Ectodermal cell (in vitro differentiated cells): ENCODE results near the gene FAHD2A.
"Not testable (repeated sequence)": the region's sequence is repeated elsewhere in the genome, so short reads cannot be mapped to it uniquely, and the experiment has no call there.

Source experiments
- H3K27ac ChIP-seq: 2 replicates; pipeline ENCODE4 v1.7.0; 2013; ENCODE audit warnings: mild to moderate bottlenecking, low read depth, low read length; ENCODE audit not compliant: insufficient read depth, poor library complexity, severe bottlenecking
- H3K27me3 ChIP-seq: 2 replicates; pipeline ENCODE4 v1.7.0; 2013; ENCODE audit warnings: mild to moderate bottlenecking, low read length; ENCODE audit not compliant: insufficient read depth, control insufficient read depth, poor library complexity, severe bottlenecking
- H3K36me3 ChIP-seq: one replicate; pipeline ENCODE4 v1.7.0; 2013; ENCODE audit warnings: low read length; ENCODE audit not compliant: control insufficient read depth, insufficient read depth
- H3K4me1 ChIP-seq: one replicate; pipeline ENCODE4 v1.7.0; 2013; ENCODE audit warnings: low read length; ENCODE audit not compliant: control insufficient read depth, insufficient read depth
- H3K4me3 ChIP-seq: 2 replicates; pipeline ENCODE4 v1.7.0; 2013; ENCODE audit warnings: low read depth, low read length, control low read depth; ENCODE audit not compliant: insufficient read depth
- H3K9me3 ChIP-seq: 2 replicates; pipeline ENCODE4 v1.7.0; 2013; ENCODE audit warnings: mild to moderate bottlenecking, low read length, moderate library complexity; ENCODE audit not compliant: control insufficient read depth
- WGBS, 2 experiments: methylation state at CpG; one replicate each; pipeline ENCODE4 v1.1.7; 2013; ENCODE audit warnings: missing lambda C conversion rate in 2 of 2; 5-methylcytosine and 5-hydroxymethylcytosine counted together

Gene FAHD2A

DNA sequence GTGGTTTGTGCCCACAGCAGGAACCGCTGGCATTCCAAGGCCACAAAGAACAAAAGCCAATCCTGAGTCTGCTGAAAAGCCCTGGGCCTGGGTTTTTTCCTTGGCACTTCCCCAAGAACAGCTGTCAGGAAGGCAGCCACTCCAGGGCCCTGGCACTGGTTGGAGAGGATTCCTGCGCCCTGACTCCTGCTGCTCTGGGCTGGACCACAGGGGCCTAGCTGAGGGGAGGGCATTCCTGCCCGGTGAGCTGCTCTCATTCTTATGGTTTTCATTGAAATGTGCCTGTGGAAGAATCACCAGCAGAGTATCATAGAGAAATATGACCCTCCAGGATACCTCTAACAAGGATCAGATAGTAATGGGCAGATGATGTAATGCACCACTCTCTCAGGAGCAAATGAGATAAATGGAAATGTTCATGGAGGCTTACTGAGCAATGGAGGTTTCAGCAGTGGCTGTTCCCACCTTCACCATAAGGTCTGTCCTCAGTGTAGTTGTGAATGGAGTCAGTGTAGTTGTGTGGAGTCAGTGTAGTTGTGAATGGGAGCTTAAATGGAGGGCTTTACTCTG is 32.1 kb downstream of the FAHD2A start:
- H3K27me3 ChIP-seq, H3K4me3 ChIP-seq, H3K9me3 ChIP-seq, H3K4me1 ChIP-seq, H3K36me3 ChIP-seq, H3K27ac ChIP-seq: not testable (repeated sequence)
- WGBS, 2 experiments, result 92 to 93% methylated on average over 1 of the region's 3 CpGs

DNA sequence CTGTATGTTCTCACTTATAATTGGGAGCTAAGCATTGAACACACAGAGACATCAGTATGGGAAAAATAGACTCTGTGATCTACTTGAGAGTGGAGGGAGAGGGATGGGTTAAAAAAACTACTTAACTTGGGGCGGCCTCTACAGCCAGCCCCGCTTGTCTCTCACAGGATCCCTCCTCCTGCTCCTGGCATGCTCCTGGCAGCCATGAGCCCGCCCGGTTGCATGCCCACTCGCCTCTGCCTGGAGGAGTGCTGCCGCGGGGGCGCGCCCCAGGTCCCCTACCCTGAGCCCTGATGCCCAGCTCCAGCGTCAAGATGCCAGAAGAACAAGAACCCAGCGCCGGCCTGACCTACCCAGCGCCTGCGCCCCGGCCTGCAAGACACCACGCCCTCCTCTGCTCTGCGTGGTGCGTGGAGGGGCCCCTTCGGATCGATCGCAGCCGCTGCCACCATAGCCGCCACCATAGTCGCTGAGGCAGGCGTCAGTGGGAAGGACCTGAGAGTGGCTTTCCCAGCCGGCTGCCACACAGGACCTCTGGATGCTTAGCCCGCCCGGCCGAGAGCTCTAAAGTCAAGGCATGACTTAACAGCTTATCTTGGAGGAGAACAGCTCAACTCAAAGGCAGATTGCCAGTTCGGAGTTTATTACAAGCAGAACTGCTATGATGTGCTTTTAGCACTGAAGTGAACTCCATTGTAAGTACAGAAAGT is 32.8 kb downstream of the FAHD2A start:
- not testable (repeated sequence) for H3K36me3 ChIP-seq, H3K9me3 ChIP-seq, H3K4me3 ChIP-seq, H3K27me3 ChIP-seq, H3K27ac ChIP-seq, H3K4me1 ChIP-seq
- WGBS, 2 experiments, result no CpG with 5 or more reads among the region's 30 CpGs

DNA sequence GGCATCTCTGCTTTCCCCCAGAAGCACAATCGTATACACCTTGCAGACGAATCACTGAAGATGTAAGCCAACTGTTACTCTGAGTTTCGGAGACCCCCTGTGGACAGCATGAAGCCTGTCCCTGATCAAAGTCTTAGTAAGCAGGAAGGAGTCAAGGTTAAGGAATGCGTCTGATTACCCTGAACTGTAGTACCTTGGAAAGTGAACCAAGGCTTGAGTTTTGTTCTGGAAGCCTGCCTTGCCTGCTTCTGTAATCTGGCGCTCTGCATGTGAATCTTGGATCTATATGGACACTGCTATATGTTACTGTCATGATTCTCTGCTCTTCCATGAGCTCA is 33.3 kb downstream of the FAHD2A start:
- H3K27ac ChIP-seq, H3K36me3 ChIP-seq, H3K9me3 ChIP-seq, H3K4me3 ChIP-seq, H3K4me1 ChIP-seq, H3K27me3 ChIP-seq: not testable (repeated sequence)
- WGBS, 2 experiments, result 81 to 90% methylated on average over 2 of the region's 5 CpGs

DNA sequence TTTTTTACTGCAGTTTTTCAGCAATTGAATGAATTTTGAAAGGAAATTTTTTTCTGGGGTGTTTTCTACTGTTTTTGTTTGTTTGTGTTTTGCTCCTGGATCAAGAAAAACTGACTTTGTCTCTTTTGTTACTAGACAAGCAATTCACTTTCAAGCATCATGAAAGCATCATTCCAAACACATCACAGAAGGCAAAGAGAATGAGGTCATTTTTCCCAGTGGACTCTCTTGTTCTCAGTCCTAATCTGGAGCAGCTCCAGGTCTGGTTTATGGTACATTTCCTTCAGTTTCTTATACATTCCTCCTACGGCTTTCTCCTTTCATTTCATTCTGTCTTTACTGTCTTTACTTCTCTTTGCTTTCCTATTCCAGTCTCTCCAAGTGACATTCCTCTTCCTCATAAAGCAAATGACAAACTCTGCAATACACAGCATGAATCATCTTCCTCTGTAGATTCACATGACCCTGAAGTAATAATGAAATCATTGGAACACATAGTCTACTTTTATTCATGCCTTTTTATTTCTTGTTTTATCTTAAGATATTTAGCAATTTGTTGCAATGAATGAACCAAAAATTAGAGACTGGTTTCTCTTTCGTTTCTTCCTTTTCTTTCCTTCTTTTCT is 40.1 kb downstream of the FAHD2A start:
- no CpG with 5 or more reads among the region's 2 CpGs for WGBS, 2 experiments
- not testable (repeated sequence) for H3K9me3 ChIP-seq, H3K27me3 ChIP-seq, H3K36me3 ChIP-seq, H3K27ac ChIP-seq, H3K4me3 ChIP-seq, H3K4me1 ChIP-seq

DNA sequence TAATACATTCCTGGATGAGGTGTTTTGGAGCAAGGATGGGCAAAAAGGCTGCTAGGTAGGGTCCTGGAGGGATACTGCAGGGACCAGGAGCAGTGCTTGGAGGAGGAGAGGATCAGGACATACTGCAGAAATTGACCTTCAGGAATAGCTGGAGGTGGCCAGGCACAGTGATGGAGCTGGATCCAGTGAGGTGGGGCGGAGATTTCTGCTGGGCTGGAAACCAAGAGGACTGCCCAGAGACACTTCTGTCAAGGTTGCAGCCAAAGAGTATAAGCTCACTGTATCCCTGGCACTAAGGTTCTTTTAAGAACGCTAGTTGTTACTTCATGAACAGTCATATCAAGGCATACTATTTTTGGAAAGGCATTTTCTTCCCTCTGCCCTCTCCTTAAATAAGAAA is 42.8 kb downstream of the FAHD2A start:
- H3K36me3 ChIP-seq, H3K4me1 ChIP-seq, H3K9me3 ChIP-seq, H3K27me3 ChIP-seq, H3K4me3 ChIP-seq, H3K27ac ChIP-seq: not testable (repeated sequence)
- no CpG with 5 or more reads among the region's 2 CpGs for WGBS, 2 experiments

DNA sequence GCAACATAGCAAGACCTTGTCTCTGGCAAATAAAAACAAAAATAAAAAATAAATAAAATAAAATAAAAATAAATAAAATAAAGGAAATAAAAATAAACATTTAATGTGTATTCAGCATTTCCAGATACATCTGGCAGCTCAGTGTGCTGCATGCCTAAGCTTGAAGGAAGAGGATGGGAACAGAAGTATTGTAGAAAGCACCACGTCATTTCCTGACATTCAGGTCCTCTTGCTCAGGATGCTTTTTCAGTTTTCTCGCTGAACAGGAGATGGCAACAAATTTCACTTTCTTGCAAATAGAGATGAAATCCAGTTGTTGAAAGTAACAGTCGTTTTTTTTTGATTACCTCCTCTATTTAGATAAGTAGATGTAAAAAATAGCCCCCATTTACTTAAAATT is 60.8 kb downstream of the FAHD2A start:
- H3K36me3 ChIP-seq, H3K27me3 ChIP-seq, H3K4me1 ChIP-seq, H3K9me3 ChIP-seq, H3K4me3 ChIP-seq, H3K27ac ChIP-seq: not testable (repeated sequence)
- WGBS, 2 experiments, result no CpG with 5 or more reads among the region's 3 CpGs
